ENCODE measurements around the gene DLG2.

- TF ChIP-seq CTCF (IDR thresholded peaks at IDR 0.05; ENCODE audit: low read depth, low read length, poor library complexity, severe bottlenecking) (no peak), EZH2phosphoT487 (IDR thresholded peaks at IDR 0.05; ENCODE audit: borderline replicate concordance, low read length) (no peak)
These were observed 732.5 kb downstream of the DLG2 start for GRCh38 chr11:84894666-84895065.

Measured in DOHH2 (cell line).